ENCODE measurements around the gene LRCH4. TPM values are rescaled to one million over a fixed set of nuclear protein-coding genes. Genes with fewer than 3 reads are reported as not detected.

Gene LRCH4
- polyA plus RNA-seq, 1 donor (not counting 4 experiments of a cell fraction or from before 2014, with no cell fraction given): 4.9 TPM

GRCh38 chr7:100591596-100591995, 5.7 kb upstream of the LRCH4 start:
- TF ChIP-seq EZH2 (IDR thresholded peaks at IDR 0.05; ENCODE audit: low read length) (no peak), CTCF (optimal IDR thresholded peaks at IDR 0.05 in 1 of 3, IDR thresholded peaks at IDR 0.05 in 1 of 3, conservative IDR thresholded peaks at IDR 0.05 in 1 of 3; ENCODE audit: extremely low read depth in 1 of 3, insufficient read depth in 2 of 3, low read length in 3 of 3) (no peak)
- Histone ChIP-seq H3K79me2 (ENCODE audit: control insufficient read depth, insufficient read depth, low read length) (no peaks in the 10 kb centered on the region), H3K4me1 (ENCODE audit: control insufficient read depth, extremely low read depth, insufficient read depth, low read length) (peaks cover 2% of the 10 kb centered on the region), H3K9ac (ENCODE audit: control insufficient read depth, extremely low read depth, insufficient read depth, low read length) (no peak overlapping the region), H3K4me3 (ENCODE audit: control insufficient read depth in 2 of 3, extremely low read depth in 1 of 3, insufficient read depth in 2 of 3, low read depth in 1 of 3, low read length in 3 of 3) (no peak overlapping the region), H2AFZ (ENCODE audit: control insufficient read depth, low read length) (no peak overlapping the region), H3K27ac (ENCODE audit: control insufficient read depth, insufficient read depth, low read length) (no peak overlapping the region), H3K27me3 (ENCODE audit: control insufficient read depth, extremely low read depth, insufficient read depth, low read length) (peaks cover 8% of the 10 kb centered on the region), H3K9me3 (ENCODE audit: control insufficient read depth, low read depth, low read length) (no peaks in the 10 kb centered on the region), H4K20me1 (ENCODE audit: control insufficient read depth, extremely low read depth, insufficient read depth, low read length) (no peaks in the 10 kb centered on the region), H3K36me3 (ENCODE audit: control insufficient read depth in 2 of 2, extremely low read depth in 1 of 2, insufficient read depth in 2 of 2, low read length in 2 of 2) (no peaks in the 10 kb centered on the region), H3K4me2 (ENCODE audit: control insufficient read depth, extremely low read depth, insufficient read depth, low read depth, low read length) (no peak overlapping the region), H3K9me1 (ENCODE audit: control insufficient read depth, extremely low read depth, insufficient read depth, low read length) (no peaks in the 10 kb centered on the region)
- dilution Hi-C loops (cut with MboI; ENCODE audit: extremely low pct_ligation_motif_present, low sequenced_read_pairs): no loop called here
- no peak for FAIRE-seq
- DNase-seq (ENCODE audit: low read depth, low spot score): no peak

- Histone ChIP-seq H3K4me2 (ENCODE audit: control insufficient read depth, extremely low read depth, insufficient read depth, low read depth, low read length) (no peak overlapping the region), H3K9me1 (ENCODE audit: control insufficient read depth, extremely low read depth, insufficient read depth, low read length) (no peaks in the 10 kb centered on the region), H3K4me1 (ENCODE audit: control insufficient read depth, extremely low read depth, insufficient read depth, low read length) (peaks cover 3% of the 10 kb centered on the region), H3K27me3 (ENCODE audit: control insufficient read depth, extremely low read depth, insufficient read depth, low read length) (peaks cover 8% of the 10 kb centered on the region), H3K79me2 (ENCODE audit: control insufficient read depth, insufficient read depth, low read length) (peaks cover 3% of the 10 kb centered on the region), H3K9ac (ENCODE audit: control insufficient read depth, extremely low read depth, insufficient read depth, low read length) (no peak overlapping the region), H4K20me1 (ENCODE audit: control insufficient read depth, extremely low read depth, insufficient read depth, low read length) (peaks cover 3% of the 10 kb centered on the region), H3K4me3 (ENCODE audit: control insufficient read depth in 2 of 3, extremely low read depth in 1 of 3, insufficient read depth in 2 of 3, low read depth in 1 of 3, low read length in 3 of 3) (no peak overlapping the region), H3K36me3 (ENCODE audit: control insufficient read depth in 2 of 2, extremely low read depth in 1 of 2, insufficient read depth in 2 of 2, low read length in 2 of 2) (no peaks in the 10 kb centered on the region), H2AFZ (ENCODE audit: control insufficient read depth, low read length) (peak overlapping the region; percentile 14), H3K27ac (ENCODE audit: control insufficient read depth, insufficient read depth, low read length) (no peak overlapping the region), H3K9me3 (ENCODE audit: control insufficient read depth, low read depth, low read length) (no peaks in the 10 kb centered on the region)
- no peak for FAIRE-seq
- no peak for DNase-seq (ENCODE audit: low read depth, low spot score)
- TF ChIP-seq CTCF (optimal IDR thresholded peaks at IDR 0.05 in 1 of 3, IDR thresholded peaks at IDR 0.05 in 1 of 3, conservative IDR thresholded peaks at IDR 0.05 in 1 of 3; ENCODE audit: extremely low read depth in 1 of 3, insufficient read depth in 2 of 3, low read length in 3 of 3): no peak
- no peak for TF ChIP-seq EZH2 (IDR thresholded peaks at IDR 0.05; ENCODE audit: low read length)
- dilution Hi-C loops (cut with MboI; ENCODE audit: extremely low pct_ligation_motif_present, low sequenced_read_pairs): no loop called here
These were observed 4.3 kb upstream of the LRCH4 start for GRCh38 chr7:100590077-100590737.

Measured in keratinocyte (primary cell).